ENCODE results near the gene TTC21A.

Gene TTC21A

GRCh38 chr3:39138804-39139415 is 31.4 kb downstream of the TTC21A start:
- no peak for DNase-seq (ENCODE audit: low spot score)

- no peak for DNase-seq (ENCODE audit: low spot score)
Observed at GRCh38 chr3:39139442-39139841, 32.0 kb downstream of the TTC21A start.

- no peak for DNase-seq (ENCODE audit: low spot score)
Observed at GRCh38 chr3:39140341-39140971, 33.0 kb downstream of the TTC21A start.

GRCh38 chr3:39141171-39141995 is 33.9 kb downstream of the TTC21A start:
- peak; percentile 37 for DNase-seq (ENCODE audit: low spot score)

GRCh38 chr3:39142067-39142466 is 34.6 kb downstream of the TTC21A start:
- DNase-seq (ENCODE audit: low spot score) = no peak

- DNase-seq (ENCODE audit: low spot score) = no peak
Observed at GRCh38 chr3:39143051-39143885, 35.8 kb downstream of the TTC21A start.

GRCh38 chr3:39144095-39144747 is 36.7 kb downstream of the TTC21A start:
- DNase-seq (ENCODE audit: low spot score) = no peak

GRCh38 chr3:39144748-39145380 is 37.4 kb downstream of the TTC21A start:
- no peak for DNase-seq (ENCODE audit: low spot score)

- DNase-seq (ENCODE audit: low spot score) = no peak
Observed at GRCh38 chr3:39146083-39146501, 38.6 kb downstream of the TTC21A start.

- DNase-seq (ENCODE audit: low spot score) = peak; percentile 44
Observed at GRCh38 chr3:39146611-39147591, 39.4 kb downstream of the TTC21A start.

- DNase-seq (ENCODE audit: low spot score) = no peak
Observed at GRCh38 chr3:39147711-39148434, 40.4 kb downstream of the TTC21A start.

GRCh38 chr3:39148435-39149058 is 41.1 kb downstream of the TTC21A start:
- no peak for DNase-seq (ENCODE audit: low spot score)

- no peak for DNase-seq (ENCODE audit: low spot score)
Observed at GRCh38 chr3:39149059-39149455, 41.6 kb downstream of the TTC21A start.

GRCh38 chr3:39149498-39150147 is 42.1 kb downstream of the TTC21A start:
- no peak for DNase-seq (ENCODE audit: low spot score)

GRCh38 chr3:39150148-39150802 is 42.8 kb downstream of the TTC21A start:
- DNase-seq (ENCODE audit: low spot score) = no peak

GRCh38 chr3:39150803-39151631 is 43.5 kb downstream of the TTC21A start:
- DNase-seq (ENCODE audit: low spot score) = peak; percentile 40

- DNase-seq (ENCODE audit: low spot score) = no peak
Observed at GRCh38 chr3:39153977-39154279, 46.4 kb downstream of the TTC21A start.
